ENCODE data around the gene SLC46A1.

Gene SLC46A1

GRCh38 chr17:28427371-28427770 lies 21.4 kb upstream of the SLC46A1 start:
- no peak for DNase-seq (ENCODE audit: low read depth)
- TF ChIP-seq CTCF (IDR thresholded peaks at IDR 0.05; ENCODE audit: low read length, missing control alignments), result no peak
- no peak overlapping the region for H3K4me3 ChIP-seq (replicated peaks; ENCODE audit: low read depth, low read length)

GRCh38 chr17:28426081-28426519 lies 20.1 kb upstream of the SLC46A1 start:
- no peak for DNase-seq (ENCODE audit: low read depth)
- TF ChIP-seq CTCF (IDR thresholded peaks at IDR 0.05; ENCODE audit: low read length, missing control alignments), result peak; percentile 44
- no peak overlapping the region for H3K4me3 ChIP-seq (replicated peaks; ENCODE audit: low read depth, low read length)

- no peak overlapping the region for H3K4me3 ChIP-seq (replicated peaks; ENCODE audit: low read depth, low read length)
- no peak for DNase-seq (ENCODE audit: low read depth)
- TF ChIP-seq CTCF (IDR thresholded peaks at IDR 0.05; ENCODE audit: low read length, missing control alignments), result no peak
These were observed 19.2 kb upstream of the SLC46A1 start for GRCh38 chr17:28425206-28425605.

- no peak for DNase-seq (ENCODE audit: low read depth)
- no peak for TF ChIP-seq CTCF (IDR thresholded peaks at IDR 0.05; ENCODE audit: low read length, missing control alignments)
- H3K4me3 ChIP-seq (replicated peaks; ENCODE audit: low read depth, low read length), result no peak overlapping the region
These were observed 15.8 kb upstream of the SLC46A1 start for GRCh38 chr17:28421787-28422305.

- DNase-seq (ENCODE audit: low read depth), result peak; percentile 74
- H3K4me3 ChIP-seq (replicated peaks; ENCODE audit: low read depth, low read length), result no peak overlapping the region
- peak; percentile 89 for TF ChIP-seq CTCF (IDR thresholded peaks at IDR 0.05; ENCODE audit: low read length, missing control alignments)
These were observed 10.8 kb upstream of the SLC46A1 start for GRCh38 chr17:28416703-28417311.

GRCh38 chr17:28415886-28416285 lies 9.9 kb upstream of the SLC46A1 start:
- H3K4me3 ChIP-seq (replicated peaks; ENCODE audit: low read depth, low read length), result no peak overlapping the region
- no peak for DNase-seq (ENCODE audit: low read depth)
- TF ChIP-seq CTCF (IDR thresholded peaks at IDR 0.05; ENCODE audit: low read length, missing control alignments), result no peak

- no peak for DNase-seq (ENCODE audit: low read depth)
- H3K4me3 ChIP-seq (replicated peaks; ENCODE audit: low read depth, low read length), result no peak overlapping the region
- TF ChIP-seq CTCF (IDR thresholded peaks at IDR 0.05; ENCODE audit: low read length, missing control alignments), result no peak
These were observed 7.8 kb upstream of the SLC46A1 start for GRCh38 chr17:28413804-28414203.

Data from fibroblast of pulmonary artery (primary cell).